CD4-positive, CD25-positive, alpha-beta regulatory T cell (primary cell): Measurements from ENCODE around the gene CHTF18. TPM values are rescaled to one million over a fixed set of nuclear protein-coding genes. Genes with fewer than 3 reads are reported as not detected.

Experiments
- ATAC-seq, 2 donors: fragments of 150-1000 bp; cut with Tn5 transposase; one replicate each; pipeline ENCODE4 v1.10.0; 2021; ENCODE audit warnings: low read depth in 2 of 2, moderate number of reproducible peaks in 2 of 2, moderate library complexity in 1 of 2
- DNase-seq, 3 donors: peaks; one replicate each; pipeline versions ENCODE4 v3.0.0 to v3.0.0-alpha.2; 2012 to 2022; ENCODE audit warnings: mixed read lengths in 1 of 3
- H3K27ac ChIP-seq: one replicate; pipeline ENCODE4 v1.7.0; 2013; ENCODE audit warnings: mild to moderate bottlenecking, low read length; ENCODE audit not compliant: insufficient read depth, poor library complexity, severe bottlenecking
- H3K27me3 ChIP-seq: one replicate; pipeline ENCODE4 v1.7.0; 2013; ENCODE audit warnings: low read length; ENCODE audit not compliant: control insufficient read depth, insufficient read depth
- H3K36me3 ChIP-seq: one replicate; pipeline ENCODE4 v1.7.0; 2013; ENCODE audit warnings: mild to moderate bottlenecking, low read length, moderate library complexity; ENCODE audit not compliant: control insufficient read depth, insufficient read depth
- H3K4me1 ChIP-seq: 2 replicates; pipeline ENCODE4 v1.7.0; 2013; ENCODE audit warnings: mild to moderate bottlenecking, low read length; ENCODE audit not compliant: insufficient read depth, control insufficient read depth, poor library complexity, severe bottlenecking
- H3K4me3 ChIP-seq: one replicate; pipeline ENCODE4 v1.7.0; 2013; ENCODE audit warnings: low read depth, mild to moderate bottlenecking, low read length, moderate library complexity
- H3K9me3 ChIP-seq, 2 experiments: 1 replicate in 1 of 2; 2 replicates in 1 of 2; pipeline ENCODE4 v1.7.0; 2013; ENCODE audit warnings: low read length in 2 of 2, mild to moderate bottlenecking in 1 of 2, moderate library complexity in 1 of 2; ENCODE audit not compliant: control insufficient read depth in 2 of 2
- H3K27ac Mint-ChIP-seq, 3 donors: one replicate each; pipeline ENCODE4 v1.8.0; 2020 to 2022; ENCODE audit warnings: mild to moderate bottlenecking in 3 of 3, mixed read lengths in 3 of 3, moderate library complexity in 2 of 3
- H3K27me3 Mint-ChIP-seq: one replicate; pipeline ENCODE4 v1.8.0; 2022; ENCODE audit warnings: mild to moderate bottlenecking, mixed read lengths
- H3K36me3 Mint-ChIP-seq: one replicate; pipeline ENCODE4 v1.8.0; 2020; ENCODE audit warnings: mixed read lengths
- H3K4me1 Mint-ChIP-seq, 4 donors: one replicate each; pipeline ENCODE4 v1.8.0; 2020 to 2022; ENCODE audit warnings: mixed read lengths in 4 of 4, mild to moderate bottlenecking in 1 of 4
- H3K4me3 Mint-ChIP-seq, 4 donors: one replicate each; pipeline ENCODE4 v1.8.0; 2020 to 2022; ENCODE audit warnings: mild to moderate bottlenecking in 4 of 4, mixed read lengths in 4 of 4, moderate library complexity in 3 of 4
- H3K9me3 Mint-ChIP-seq, 7 donors: one replicate each; pipeline ENCODE4 v1.8.0; 2020 to 2022; ENCODE audit warnings: mixed read lengths in 7 of 7, mild to moderate bottlenecking in 3 of 7, moderate library complexity in 2 of 7
- polyA plus RNA-seq, 4 donors: library from polyadenylated mRNA; unstranded; fragments of 300-500 nt; fragmentation: Illumina TruSeq; gene quantifications; one replicate each; pipeline ENCODE4 v1.2.3, GENCODE V29; 2021
- total RNA-seq: library from RNA; stranded (reverse); gene quantifications from one replicate; pipeline ENCODE4 v1.2.3, GENCODE V29; 2022

The CHTF18 gene
- total and polyA plus RNA-seq, 5 donors from 2014 or later, result 1.1 to 28.8 (median 3.1) TPM

DNA sequence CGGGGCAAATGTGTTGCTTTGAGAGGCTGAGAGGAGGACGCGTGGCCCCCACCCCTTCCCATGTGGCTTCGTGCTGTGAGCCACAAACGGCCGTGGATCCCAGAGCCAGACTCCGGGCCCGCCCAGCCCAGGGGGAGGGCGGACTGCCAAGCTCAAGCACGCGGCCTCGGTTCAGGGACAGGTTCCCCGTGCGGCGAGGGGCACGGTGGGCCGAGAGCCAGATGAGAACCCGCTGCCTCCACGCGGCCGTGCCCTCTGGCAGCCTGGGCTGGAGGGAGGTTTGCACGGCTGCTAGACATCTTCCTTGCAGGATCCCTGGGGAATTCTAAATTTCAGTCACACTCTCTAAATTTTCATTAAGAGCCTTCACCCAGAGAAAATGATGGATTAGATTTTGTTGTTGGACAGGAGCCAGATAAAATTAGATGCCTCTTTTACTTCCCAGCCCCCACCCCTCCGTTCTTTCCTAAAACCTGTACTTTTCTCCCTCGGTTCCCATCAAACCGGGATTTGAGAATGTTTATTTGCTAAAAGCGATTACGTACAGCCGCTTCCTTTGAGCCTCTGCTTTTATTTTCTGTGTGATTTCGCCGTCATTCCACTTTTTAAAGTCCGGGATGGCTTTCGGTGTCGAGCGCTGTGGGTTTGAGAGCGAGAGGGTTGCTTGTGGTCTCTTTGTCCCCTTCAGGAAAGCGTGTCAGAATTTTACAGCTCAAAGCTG is 37.1 kb downstream of the CHTF18 start:
- Mint-ChIP-seq H3K27me3 (no peaks in the 10 kb centered on the region), H3K4me1 (peaks cover 0 to 3% (median 0%) of the 10 kb centered on the region in 4 donors), H3K9me3 (no peaks in the 10 kb centered on the region), H3K4me3 (no peak overlapping the region), H3K36me3 (no peaks in the 10 kb centered on the region), H3K27ac (no peak overlapping the region)
- no peak for ATAC-seq
- no peaks in the 10 kb centered on the region for H3K9me3 ChIP-seq
- H3K27me3 ChIP-seq, result no peaks in the 10 kb centered on the region
- H3K4me3 ChIP-seq, result no peak overlapping the region
- H3K4me1 ChIP-seq, result no peaks in the 10 kb centered on the region
- DNase-seq, result no peak
- H3K36me3 ChIP-seq, result no peaks in the 10 kb centered on the region
- no peak overlapping the region for H3K27ac ChIP-seq

- ATAC-seq (no peak), DNase-seq (no peak)
- no peak overlapping the region for H3K4me3 ChIP-seq
- H3K27ac ChIP-seq, result no peak overlapping the region
- Mint-ChIP-seq H3K27ac (no peak overlapping the region), H3K9me3 (no peaks in the 10 kb centered on the region), H3K4me3 (no peak overlapping the region), H3K36me3 (no peaks in the 10 kb centered on the region), H3K4me1 (no peaks in the 10 kb centered on the region), H3K27me3 (no peaks in the 10 kb centered on the region)
- H3K9me3 ChIP-seq, result no peaks in the 10 kb centered on the region
- no peaks in the 10 kb centered on the region for H3K36me3 ChIP-seq
- no peaks in the 10 kb centered on the region for H3K4me1 ChIP-seq
- no peaks in the 10 kb centered on the region for H3K27me3 ChIP-seq
Observed at GRCh38 chr16:827513-827912, 39.1 kb downstream of the CHTF18 start.

- H3K4me3 Mint-ChIP-seq, result no peak overlapping the region
- no peaks in the 10 kb centered on the region for H3K9me3 ChIP-seq
- no peaks in the 10 kb centered on the region for H3K9me3 Mint-ChIP-seq
- no peaks in the 10 kb centered on the region for H3K36me3 Mint-ChIP-seq
- DNase-seq, result no peak
- no peaks in the 10 kb centered on the region for H3K36me3 ChIP-seq
- no peaks in the 10 kb centered on the region for H3K27me3 ChIP-seq
- H3K4me3 ChIP-seq, result no peak overlapping the region
- no peaks in the 10 kb centered on the region for H3K27me3 Mint-ChIP-seq
- H3K27ac ChIP-seq, result no peak overlapping the region
- no peak overlapping the region for H3K27ac Mint-ChIP-seq
- no peak for ATAC-seq
- no peaks in the 10 kb centered on the region for H3K4me1 ChIP-seq
- no peaks in the 10 kb centered on the region for H3K4me1 Mint-ChIP-seq
Observed at GRCh38 chr16:828891-829290, 40.5 kb downstream of the CHTF18 start.

DNA sequence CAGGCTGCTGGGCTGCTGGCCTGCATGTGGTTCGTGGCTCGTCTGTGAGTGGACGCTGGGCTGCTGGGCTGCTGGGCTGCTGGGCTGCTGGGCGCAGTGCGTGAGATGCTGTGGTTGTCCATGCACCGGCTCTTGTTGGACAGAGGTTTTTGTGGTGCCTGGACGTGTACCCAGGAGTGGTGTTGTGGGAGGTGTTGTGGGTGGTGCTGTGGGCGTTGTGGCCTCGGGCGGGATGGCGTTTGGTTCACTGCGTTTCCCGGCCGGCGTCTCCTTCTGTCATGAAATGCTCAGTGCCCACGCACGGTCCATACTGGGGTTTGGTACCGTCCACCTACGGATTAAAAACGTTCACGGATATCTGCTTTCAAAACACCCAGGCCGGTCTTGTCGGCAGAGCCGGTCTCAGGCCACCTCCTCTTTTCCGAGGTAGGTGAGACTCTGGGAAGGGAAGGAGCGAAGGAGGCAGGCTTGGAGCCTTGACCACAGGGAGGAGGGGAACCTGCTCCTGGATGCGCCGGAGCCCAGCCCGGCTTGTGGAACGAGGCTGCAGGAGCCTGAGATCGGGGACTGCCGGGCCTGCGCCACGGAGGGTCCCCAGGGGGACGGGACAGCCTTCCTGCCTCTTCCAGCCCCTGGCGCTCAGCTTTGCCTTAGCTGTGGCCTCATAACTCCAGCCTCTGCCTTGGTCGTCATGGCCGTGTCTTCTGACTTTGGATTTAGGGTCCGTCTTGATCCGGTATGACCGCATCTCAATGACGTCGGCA is 41.9 kb downstream of the CHTF18 start:
- DNase-seq (no peak), ATAC-seq (no peak)
- Histone ChIP-seq H3K36me3 (no peaks in the 10 kb centered on the region), H3K4me1 (no peaks in the 10 kb centered on the region), H3K27ac (no peak overlapping the region), H3K27me3 (no peaks in the 10 kb centered on the region), H3K9me3 (no peaks in the 10 kb centered on the region), H3K4me3 (no peak overlapping the region)
- no peaks in the 10 kb centered on the region for H3K27me3 Mint-ChIP-seq
- no peaks in the 10 kb centered on the region for H3K36me3 Mint-ChIP-seq
- no peak overlapping the region for H3K27ac Mint-ChIP-seq
- no peaks in the 10 kb centered on the region for H3K4me1 Mint-ChIP-seq
- no peak overlapping the region for H3K4me3 Mint-ChIP-seq
- H3K9me3 Mint-ChIP-seq, result no peaks in the 10 kb centered on the region

- H3K4me1 ChIP-seq, result no peaks in the 10 kb centered on the region
- no peak overlapping the region for H3K4me3 Mint-ChIP-seq
- H3K27me3 ChIP-seq, result no peaks in the 10 kb centered on the region
- H3K36me3 ChIP-seq, result no peaks in the 10 kb centered on the region
- DNase-seq (no peak), ATAC-seq (no peak)
- no peak overlapping the region for H3K27ac Mint-ChIP-seq
- H3K27me3 Mint-ChIP-seq, result no peaks in the 10 kb centered on the region
- no peaks in the 10 kb centered on the region for H3K4me1 Mint-ChIP-seq
- no peak overlapping the region for H3K4me3 ChIP-seq
- H3K9me3 Mint-ChIP-seq, result peaks cover 0 to 6% (median 0%) of the 10 kb centered on the region in 7 donors
- H3K27ac ChIP-seq, result no peak overlapping the region
- peaks cover 2 to 6% of the 10 kb centered on the region in 2 experiments for H3K9me3 ChIP-seq
- H3K36me3 Mint-ChIP-seq, result no peaks in the 10 kb centered on the region
Observed at GRCh38 chr16:830871-831570, 42.6 kb downstream of the CHTF18 start.

DNA sequence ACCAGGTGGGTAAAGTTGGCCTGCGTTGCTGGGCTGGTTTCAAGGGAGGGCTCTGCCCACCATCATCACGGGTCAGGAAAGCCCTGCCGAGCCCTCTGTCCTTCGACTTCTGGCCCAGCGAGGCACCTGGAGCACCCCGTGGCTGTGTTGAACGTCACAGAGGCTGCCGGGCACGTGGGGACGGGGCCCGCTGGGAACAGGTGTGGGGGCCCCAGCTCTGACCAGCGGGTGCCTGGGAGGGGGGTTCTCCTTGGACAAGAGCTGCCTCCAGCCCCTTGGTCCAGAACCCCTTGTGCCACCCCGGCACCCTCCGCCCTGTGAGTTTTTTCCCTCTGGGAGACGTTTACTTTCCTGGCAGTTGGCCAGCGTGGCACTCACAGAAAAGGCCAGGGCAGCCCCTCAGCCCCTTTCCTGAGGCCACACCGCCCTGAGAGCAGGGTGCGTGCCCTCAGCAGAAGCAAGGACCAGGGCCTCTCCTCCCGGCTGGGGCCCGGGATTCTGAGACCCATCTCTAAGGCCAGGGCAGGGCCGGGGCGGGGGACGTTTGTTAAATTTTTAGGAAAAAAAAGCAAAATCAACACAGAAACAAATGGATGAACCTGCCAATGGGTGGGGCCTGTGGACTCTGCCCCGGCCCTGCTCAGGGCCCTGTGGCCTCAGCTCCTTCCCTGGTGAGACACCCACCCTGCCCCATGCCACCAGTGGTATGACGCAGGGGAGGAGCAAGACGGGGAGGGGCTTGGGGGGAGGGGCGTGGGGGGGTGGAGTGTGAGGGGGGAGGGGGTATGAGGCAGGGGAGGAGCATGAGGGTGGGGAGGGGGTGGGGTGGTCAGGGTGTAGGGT is 43.4 kb downstream of the CHTF18 start:
- DNase-seq, result no peak
- H3K27me3 Mint-ChIP-seq, result no peaks in the 10 kb centered on the region
- no peak for ATAC-seq
- Histone ChIP-seq H3K4me1 (no peaks in the 10 kb centered on the region), H3K4me3 (no peak overlapping the region), H3K27ac (no peak overlapping the region), H3K27me3 (no peaks in the 10 kb centered on the region), H3K9me3 (peaks cover 8 to 14% of the 10 kb centered on the region in 2 experiments), H3K36me3 (no peaks in the 10 kb centered on the region)
- H3K9me3 Mint-ChIP-seq, result peaks cover 0 to 13% (median 2%) of the 10 kb centered on the region in 7 donors
- no peaks in the 10 kb centered on the region for H3K4me1 Mint-ChIP-seq
- H3K36me3 Mint-ChIP-seq, result no peaks in the 10 kb centered on the region
- H3K4me3 Mint-ChIP-seq, result no peak overlapping the region
- no peak overlapping the region for H3K27ac Mint-ChIP-seq

DNA sequence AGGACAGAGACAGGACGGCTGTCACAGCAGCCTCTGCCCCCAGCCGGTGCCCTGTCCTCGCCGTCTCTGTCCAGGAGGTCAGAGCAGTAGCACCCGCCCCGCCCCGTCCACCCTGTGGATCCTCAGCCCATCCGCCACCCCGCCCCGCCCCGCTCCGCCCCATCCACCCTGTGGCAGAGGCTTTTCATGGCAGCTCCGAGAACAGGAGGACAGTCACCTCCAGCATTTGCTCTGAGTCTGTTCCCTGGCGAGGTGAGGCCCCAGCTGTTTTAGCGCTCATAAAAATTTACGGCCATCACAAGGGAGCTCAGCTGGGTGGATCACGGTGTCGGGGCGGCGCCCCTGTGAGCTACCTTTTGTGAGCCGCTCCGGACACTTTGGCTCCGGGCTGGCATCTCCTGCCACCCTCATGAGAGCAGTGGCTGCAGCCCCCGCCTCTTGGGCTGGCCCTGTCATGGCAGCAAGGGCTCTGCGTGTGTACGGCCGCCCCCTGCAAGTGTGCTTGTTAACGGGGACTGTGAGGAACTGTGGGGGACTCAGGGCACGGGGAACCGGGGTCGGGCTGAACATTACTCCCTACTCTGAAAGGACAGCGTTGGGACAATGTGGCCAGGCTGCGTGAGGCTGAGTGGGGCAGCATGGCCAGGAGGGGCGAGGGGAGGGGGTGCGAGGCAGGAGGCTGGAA is 44.4 kb downstream of the CHTF18 start:
- DNase-seq, result no peak
- Histone ChIP-seq H3K27me3 (no peaks in the 10 kb centered on the region), H3K9me3 (peaks cover 10 to 17% of the 10 kb centered on the region in 2 experiments), H3K27ac (no peak overlapping the region), H3K4me3 (no peak overlapping the region), H3K36me3 (no peaks in the 10 kb centered on the region), H3K4me1 (no peaks in the 10 kb centered on the region)
- no peak for ATAC-seq
- Mint-ChIP-seq H3K36me3 (no peaks in the 10 kb centered on the region), H3K4me1 (no peaks in the 10 kb centered on the region), H3K27me3 (no peaks in the 10 kb centered on the region), H3K4me3 (no peak overlapping the region), H3K27ac (no peak overlapping the region), H3K9me3 (peaks cover 0 to 16% (median 2%) of the 10 kb centered on the region in 7 donors)
